Measurements from ENCODE around the gene ARHGAP35. TPM values are rescaled to one million over a fixed set of nuclear protein-coding genes. Genes with fewer than 3 reads are reported as not detected.

The ARHGAP35 gene
- total and polyA plus RNA-seq, 2 donors (not counting 3 experiments of a cell fraction or from before 2014, with no cell fraction given): 25.7 to 51.3 TPM

DNA sequence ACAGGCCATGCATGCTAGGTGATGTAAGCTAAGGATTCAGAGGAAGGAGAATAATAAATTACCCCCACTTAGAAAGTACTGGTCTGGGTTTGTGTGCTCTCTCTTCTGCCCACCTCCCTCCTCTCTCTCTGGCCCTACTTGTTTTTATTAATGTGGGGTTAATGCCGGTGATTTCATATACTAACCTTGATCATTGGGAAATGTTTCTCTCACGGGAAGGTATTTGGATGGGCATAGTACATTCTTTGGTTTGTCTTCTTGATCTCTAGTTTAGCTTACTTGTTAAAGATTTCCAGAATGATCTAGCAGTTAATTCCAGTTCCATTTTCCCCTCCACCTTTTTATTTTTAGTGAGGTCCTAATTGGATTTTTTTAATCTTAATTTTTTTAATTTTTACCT, 24.6 kb downstream of the ARHGAP35 start:
- CTCF ChIA-PET: interaction anchor here (2.0 kb wide), 1 partner anchor 29 kb away, joined by 6 read pairs; no protein-coding TSS in a partner anchor
- POLR2A ChIA-PET: no interaction called here
- no peaks in the 10 kb centered on the region for H3K9me3 ChIP-seq (replicated peaks; ENCODE audit: control insufficient read depth, insufficient read depth, low read length)
- H3K36me3 ChIP-seq (ENCODE audit: control insufficient read depth in 2 of 2, extremely low read depth in 1 of 2, insufficient read depth in 2 of 2, low read length in 2 of 2): no peaks in the 10 kb centered on the region
- no peaks in the 10 kb centered on the region for H3K9me1 ChIP-seq (replicated peaks; ENCODE audit: control insufficient read depth, extremely low read depth, insufficient read depth, low read length)
- peaks cover 24% of the 10 kb centered on the region for H3K79me2 ChIP-seq (ENCODE audit: control insufficient read depth, insufficient read depth, low read length)
- no peak overlapping the region for H3K4me2 ChIP-seq (ENCODE audit: insufficient read depth, low read length)
- dilution Hi-C loops (cut with MboI; ENCODE audit: extremely low pct_ligation_motif_present, low sequenced_read_pairs) (no loop called here), intact Hi-C loops (cut with micrococcal nuclease) (no loop called here)
- no peaks in the 10 kb centered on the region for H4K20me1 ChIP-seq (replicated peaks; ENCODE audit: control insufficient read depth, extremely low read depth, insufficient read depth, low read length)
- DNase-seq (ENCODE audit: low read depth, low spot score) (no peak), FAIRE-seq (no peak)
- no peaks in the 10 kb centered on the region for H3K4me1 ChIP-seq (ENCODE audit: control insufficient read depth, extremely low read depth, insufficient read depth, low read length)
- H3K4me3 ChIP-seq (replicated peaks in 1 of 3; ENCODE audit: insufficient read depth in 1 of 3, low read depth in 1 of 3, low read length in 3 of 3): no peak overlapping the region
- H3K9ac ChIP-seq (replicated peaks; ENCODE audit: extremely low read depth, insufficient read depth, low read length): no peak overlapping the region
- H3K27ac ChIP-seq (ENCODE audit: insufficient read depth, low read depth, low read length): no peak overlapping the region
- H2AFZ ChIP-seq (ENCODE audit: low read depth, low read length): no peak overlapping the region
- TF ChIP-seq EZH2 (IDR thresholded peaks at IDR 0.05; ENCODE audit: borderline replicate concordance, low read depth, low read length, severe bottlenecking): no peak
- TF ChIP-seq GATA2 (IDR thresholded peaks at IDR 0.05; ENCODE audit: insufficient read depth, insufficient read length, low read depth, low read length): no peak
- no peak for TF ChIP-seq MYC (IDR thresholded peaks at IDR 0.05; ENCODE audit: low read depth, low read length)
- no peak for TF ChIP-seq JUN (IDR thresholded peaks at IDR 0.05; ENCODE audit: borderline replicate concordance, insufficient read depth, insufficient read length, low read depth)
- TF ChIP-seq FOS (IDR thresholded peaks at IDR 0.05; ENCODE audit: borderline replicate concordance, insufficient read depth, low read length): no peak
- TF ChIP-seq, protein P1, sequence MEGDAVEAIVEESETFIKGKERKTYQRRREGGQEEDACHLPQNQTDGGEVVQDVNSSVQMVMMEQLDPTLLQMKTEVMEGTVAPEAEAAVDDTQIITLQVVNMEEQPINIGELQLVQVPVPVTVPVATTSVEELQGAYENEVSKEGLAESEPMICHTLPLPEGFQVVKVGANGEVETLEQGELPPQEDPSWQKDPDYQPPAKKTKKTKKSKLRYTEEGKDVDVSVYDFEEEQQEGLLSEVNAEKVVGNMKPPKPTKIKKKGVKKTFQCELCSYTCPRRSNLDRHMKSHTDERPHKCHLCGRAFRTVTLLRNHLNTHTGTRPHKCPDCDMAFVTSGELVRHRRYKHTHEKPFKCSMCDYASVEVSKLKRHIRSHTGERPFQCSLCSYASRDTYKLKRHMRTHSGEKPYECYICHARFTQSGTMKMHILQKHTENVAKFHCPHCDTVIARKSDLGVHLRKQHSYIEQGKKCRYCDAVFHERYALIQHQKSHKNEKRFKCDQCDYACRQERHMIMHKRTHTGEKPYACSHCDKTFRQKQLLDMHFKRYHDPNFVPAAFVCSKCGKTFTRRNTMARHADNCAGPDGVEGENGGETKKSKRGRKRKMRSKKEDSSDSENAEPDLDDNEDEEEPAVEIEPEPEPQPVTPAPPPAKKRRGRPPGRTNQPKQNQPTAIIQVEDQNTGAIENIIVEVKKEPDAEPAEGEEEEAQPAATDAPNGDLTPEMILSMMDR (IDR thresholded peaks at IDR 0.05; ENCODE audit: extremely low read depth in 1 of 2, insufficient read depth in 1 of 2, low read depth in 1 of 2, low read length in 2 of 2): no peak
- TF ChIP-seq POLR2A (IDR thresholded peaks at IDR 0.05; ENCODE audit: low read depth, low read length): no peak
- TF ChIP-seq, protein P2, sequence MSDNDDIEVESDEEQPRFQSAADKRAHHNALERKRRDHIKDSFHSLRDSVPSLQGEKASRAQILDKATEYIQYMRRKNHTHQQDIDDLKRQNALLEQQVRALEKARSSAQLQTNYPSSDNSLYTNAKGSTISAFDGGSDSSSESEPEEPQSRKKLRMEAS (IDR thresholded peaks at IDR 0.05; ENCODE audit: insufficient read depth, insufficient read length): no peak
- no peak for TF ChIP-seq POLR2AphosphoS5 (IDR thresholded peaks at IDR 0.05; ENCODE audit: insufficient read depth, low read depth, low read length)
- no peaks in the 10 kb centered on the region for H3K27me3 ChIP-seq (ENCODE audit: control insufficient read depth in 2 of 2, insufficient read depth in 2 of 2, low read length in 2 of 2)
- BruUV-seq (replicated peaks): no TSS peak
